HG02970 (cell line): ENCODE measurements around the gene ATP5PO.
"Not testable (repeated sequence)": the region's sequence is repeated elsewhere in the genome, so short reads cannot be mapped to it uniquely, and the experiment has no call there.

Experiments used
- ATAC-seq: cut with Tn5 transposase; IDR thresholded peaks from one replicate; pipeline ENCODE4 v1.9.1; 2021; ENCODE audit warnings: mild to moderate bottlenecking, moderate library complexity, moderate number of reproducible peaks; ENCODE audit not compliant: unreplicated experiment, low FRiP score

ATP5PO gene

DNA sequence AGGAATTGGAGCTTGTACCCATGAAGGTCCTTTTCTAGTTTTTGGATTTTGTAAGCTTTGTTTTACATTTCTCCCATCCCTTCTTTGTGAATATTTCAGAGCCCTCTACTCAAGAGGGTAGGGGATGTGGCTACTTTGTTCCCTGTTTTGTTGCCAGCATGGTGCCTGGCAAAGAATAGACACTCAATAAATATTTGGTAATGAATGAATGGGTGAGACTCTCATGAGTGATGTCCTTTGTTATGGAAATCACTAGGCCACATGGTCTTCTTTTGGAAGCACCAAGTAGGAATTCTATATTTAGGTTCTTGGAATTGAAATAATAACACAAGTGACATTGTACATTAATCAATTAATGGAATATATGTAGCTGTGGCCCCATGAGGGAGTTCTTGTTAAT, 26.8 kb upstream of the ATP5PO start:
- no peak for ATAC-seq

DNA sequence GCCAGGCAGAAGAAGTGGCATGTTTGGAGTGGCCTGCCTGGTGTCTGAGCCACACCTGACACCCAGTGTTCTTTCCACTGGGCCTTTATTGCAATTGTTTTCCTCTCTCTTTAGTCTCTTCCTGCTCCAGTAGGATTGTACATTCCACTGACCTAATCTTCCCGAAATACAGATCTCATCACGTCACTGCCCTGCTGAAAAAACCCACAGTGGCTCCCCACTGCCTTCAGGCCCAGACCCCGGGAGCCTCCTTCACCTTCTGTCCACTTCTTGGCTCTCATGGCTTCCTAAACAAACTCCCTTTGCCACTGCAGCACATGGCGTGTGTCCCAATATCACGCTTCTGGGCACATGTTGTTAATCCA, 25.3 kb upstream of the ATP5PO start:
- ATAC-seq, result no peak

DNA sequence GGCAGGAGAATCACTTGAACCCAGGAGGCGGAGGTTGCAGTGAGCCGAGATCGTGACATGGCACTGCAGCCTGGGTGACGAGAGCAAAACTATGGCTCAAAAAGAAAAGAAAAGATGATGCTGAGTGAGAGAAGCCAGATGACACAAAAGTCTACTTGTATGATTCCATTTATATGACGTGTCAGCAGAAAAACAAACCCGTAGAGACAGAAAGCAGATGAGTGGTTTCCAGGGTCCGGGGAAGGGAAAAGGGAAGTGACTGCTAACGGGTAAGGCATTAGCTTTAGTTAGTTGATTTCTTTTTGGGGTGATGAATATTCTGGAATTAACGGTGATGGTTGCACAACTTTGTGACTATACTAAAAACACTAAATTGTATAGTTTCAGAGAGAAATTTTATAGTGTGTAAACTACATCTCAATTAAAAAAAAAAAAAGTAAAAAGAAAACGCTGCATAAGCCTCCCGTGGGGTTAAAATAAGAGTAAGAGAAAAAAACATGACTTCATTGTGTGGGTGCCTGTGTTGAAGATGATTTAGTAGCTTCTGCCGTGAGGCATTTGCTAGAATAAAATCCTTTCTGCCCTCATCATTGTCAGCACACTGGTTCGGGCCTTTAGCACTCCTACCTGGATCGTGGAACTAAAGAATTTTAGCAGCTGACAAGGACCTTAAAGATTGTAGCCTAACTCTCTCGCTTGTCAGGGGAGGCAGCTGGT, 24.7 kb upstream of the ATP5PO start:
- no peak for ATAC-seq

DNA sequence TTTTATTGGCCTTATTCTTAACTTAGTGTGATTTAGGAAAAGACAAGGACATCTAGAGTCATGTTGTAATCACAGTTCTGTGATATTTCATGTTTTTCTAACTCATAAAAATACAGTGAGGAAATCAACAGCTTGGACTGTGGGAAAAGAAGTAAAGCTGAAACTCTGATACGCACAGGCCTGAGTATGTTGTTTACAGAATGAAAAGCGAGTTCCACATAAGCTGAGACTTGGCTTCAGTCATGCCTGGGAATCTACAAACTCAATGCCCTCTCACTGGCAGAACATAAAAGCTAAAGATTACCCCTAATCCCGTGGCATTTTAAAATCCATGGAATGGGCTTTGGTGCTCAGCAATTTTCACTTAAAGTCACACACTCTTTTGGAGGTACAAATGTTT, 23.6 kb upstream of the ATP5PO start:
- no peak for ATAC-seq

DNA sequence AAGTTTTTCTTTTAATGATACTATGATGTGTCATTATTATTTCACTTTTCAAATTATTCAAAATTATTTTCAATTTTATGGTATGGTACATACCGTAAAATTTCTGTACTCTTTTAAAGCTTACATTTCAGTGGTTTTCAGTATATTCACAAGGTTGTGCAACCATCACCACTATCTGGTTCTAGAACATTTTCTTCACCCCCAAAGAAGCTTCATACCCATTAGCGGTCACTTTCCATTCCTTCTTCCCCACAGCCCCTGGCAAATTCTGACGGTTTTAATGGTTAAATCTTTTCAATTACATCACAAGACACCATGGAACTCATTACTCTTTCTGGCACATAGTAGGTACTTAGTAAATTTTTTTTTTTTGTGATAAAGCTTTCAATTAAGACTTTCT, 22.8 kb upstream of the ATP5PO start:
- no peak for ATAC-seq

DNA sequence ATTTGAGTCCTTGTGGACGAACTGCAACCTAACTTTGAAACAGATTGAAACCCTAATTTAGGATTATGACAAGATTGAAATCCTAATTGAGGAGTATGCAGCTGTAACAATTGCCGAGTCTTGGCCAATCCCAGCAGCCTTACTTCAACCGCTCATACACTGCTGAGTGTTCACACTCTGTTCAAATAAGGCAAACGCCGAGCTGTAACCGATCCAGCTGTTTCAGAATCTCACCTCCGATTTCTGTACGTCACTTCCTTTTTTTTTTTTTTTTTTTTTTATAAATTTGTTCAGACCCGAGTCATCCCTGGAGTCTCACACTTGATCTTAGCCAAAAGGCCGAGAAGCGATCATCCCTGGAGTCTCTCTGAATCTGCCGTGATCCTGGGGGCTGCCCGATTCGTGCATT, 22.3 kb upstream of the ATP5PO start:
- no peak for ATAC-seq

DNA sequence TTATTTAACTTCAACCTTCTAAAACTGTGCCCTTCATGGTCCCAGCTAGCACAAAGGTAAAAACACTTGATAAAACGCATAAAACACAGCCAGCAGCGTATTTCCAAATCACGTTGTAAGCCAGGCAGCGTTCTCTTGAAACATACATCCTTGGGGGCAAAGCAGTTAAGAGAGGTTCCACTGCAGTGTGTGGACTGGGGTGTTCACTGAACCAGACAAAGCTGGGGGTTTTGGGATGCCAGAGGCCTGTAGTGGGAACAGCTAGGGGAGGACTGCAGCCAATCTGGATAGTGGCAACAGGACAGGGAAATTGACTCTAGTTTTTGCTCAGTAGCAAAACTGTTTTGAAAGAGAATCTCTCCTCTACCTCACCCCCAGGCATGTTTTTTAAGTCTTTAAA, 21.5 kb upstream of the ATP5PO start:
- ATAC-seq, result no peak

DNA sequence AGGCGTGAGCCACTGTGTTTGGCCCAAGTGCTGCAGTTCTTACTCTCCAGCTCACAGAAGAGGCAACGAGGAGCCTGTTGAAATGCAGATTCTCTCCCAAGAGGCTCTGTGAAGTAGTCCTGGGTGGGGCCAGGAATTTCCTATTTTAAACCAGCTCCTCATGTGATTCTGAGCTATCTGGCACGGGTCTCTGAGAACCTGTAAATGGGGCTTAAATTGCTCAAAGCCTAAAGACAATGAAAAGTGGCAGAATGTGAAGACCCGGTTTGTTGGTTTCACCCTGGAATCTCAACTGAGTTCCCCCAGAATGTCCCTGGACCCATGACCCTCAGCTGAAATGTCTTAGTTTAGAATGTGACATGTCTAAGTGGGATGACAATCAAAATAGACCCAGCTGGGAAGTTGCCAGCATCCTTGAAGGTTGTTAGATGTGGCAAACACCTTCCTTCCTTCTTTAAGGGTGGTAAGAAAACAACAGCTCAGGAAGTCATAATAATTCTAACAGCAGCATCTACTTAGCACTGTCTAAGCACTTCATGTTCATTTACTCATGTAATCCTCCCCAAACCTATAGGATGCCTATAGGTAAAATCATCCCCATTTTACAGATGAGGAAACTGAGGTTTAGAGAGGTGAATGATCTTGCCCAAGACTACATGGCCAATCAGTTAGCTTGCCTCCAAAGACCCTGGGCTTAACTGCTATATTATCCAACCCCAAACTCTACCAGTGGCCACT, 20.9 kb upstream of the ATP5PO start:
- ATAC-seq, result no peak

DNA sequence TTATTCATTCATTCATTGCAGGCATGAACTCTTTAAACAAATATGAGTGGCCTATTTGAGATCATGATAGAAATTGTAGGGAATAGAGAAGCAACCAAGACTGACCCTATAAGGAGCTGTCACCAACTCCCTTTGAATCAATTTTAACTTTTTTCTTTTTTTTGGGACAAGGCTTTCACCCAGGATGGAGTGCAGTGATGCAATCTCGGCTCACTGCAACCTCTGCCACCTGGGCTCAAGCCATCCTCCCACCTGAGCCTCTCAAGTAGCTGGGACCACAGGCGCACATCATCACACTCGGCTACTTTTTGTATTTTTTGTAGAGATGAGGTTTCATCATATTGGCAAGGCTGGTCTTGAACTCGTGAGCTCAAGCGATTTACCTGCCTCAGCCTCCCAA, 17.1 kb upstream of the ATP5PO start:
- ATAC-seq, result no peak

DNA sequence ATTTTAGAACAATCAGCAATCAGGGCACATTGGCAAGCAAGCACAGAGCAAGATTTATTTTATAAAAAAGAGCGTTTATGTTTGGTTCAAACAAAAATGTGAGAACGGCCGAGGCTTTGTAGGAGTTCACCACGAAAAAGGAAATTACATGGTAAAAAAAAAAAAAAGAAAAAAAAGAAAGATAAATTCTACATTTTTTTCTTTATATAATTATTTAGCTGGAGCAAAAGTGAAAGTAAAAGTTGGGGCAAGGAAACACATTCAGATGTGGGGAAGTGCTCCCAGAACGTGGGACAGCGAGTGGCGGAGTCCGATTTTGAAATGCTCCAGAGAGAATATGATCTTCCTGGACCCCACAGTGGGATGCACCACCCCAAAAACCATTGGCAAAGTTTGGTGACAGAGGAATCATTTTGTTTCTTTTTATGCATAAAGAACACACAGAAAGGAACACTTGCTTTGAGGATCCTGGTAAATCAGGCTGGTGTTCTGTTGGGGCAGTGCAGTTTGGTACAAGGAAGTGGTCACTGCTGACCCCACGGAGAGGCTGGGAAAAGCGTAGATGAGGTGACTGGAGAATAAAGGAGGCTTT, 16.3 kb upstream of the ATP5PO start:
- ATAC-seq, result no peak

DNA sequence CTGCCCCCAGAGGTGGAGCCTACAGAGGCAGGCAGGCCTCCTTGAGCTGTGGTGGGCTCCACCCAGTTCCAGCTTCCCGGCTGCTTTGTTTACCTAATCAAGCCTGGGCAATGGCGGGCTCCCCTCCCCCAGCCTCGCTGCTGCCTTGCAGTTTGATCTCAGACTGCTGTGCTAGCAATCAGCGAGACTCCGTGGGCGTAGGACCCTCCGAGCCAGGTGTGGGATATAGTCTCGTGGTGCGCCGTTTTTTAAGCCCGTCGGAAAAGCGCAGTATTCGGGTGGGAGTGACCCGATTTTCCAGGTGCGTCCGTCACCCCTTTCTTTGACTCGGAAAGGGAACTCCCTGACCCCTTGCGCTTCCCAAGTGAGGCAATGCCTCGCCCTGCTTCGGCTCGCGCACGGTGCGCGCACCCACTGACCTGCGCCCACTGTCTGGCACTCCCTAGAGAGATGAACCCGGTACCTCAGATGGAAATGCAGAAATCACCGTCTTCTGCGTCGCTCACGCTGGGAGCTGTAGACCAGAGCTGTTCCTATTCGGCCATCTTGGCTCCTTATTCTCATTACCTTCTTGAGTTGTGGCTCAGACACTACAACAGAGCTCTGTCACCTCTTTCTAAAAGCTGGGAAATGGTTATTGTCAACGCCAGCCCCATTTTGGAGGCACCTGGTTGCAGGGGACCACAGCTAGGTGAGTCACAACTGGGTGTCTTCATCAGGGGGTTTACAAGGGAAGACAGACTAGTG, 15.6 kb upstream of the ATP5PO start:
- ATAC-seq, result not testable (repeated sequence)

DNA sequence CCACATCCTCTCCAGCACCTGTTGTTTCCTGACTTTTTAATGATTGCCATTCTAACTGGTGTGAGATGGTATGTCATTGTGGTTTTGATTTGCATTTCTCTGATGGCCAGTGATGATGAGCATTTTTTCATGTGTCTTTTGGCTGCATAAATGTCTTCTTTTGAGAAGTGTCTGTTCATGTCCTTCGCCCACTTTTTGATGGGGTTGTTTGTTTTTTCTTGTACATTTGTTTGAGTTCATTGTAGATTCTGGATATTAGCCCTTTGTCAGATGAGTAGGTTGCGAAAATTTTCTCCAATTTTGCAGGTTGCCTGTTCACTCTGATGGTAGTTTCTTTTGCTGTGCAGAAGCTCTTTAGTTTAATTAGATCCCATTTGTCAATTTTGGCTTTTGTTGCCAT, 10.6 kb upstream of the ATP5PO start:
- ATAC-seq, result not testable (repeated sequence)

DNA sequence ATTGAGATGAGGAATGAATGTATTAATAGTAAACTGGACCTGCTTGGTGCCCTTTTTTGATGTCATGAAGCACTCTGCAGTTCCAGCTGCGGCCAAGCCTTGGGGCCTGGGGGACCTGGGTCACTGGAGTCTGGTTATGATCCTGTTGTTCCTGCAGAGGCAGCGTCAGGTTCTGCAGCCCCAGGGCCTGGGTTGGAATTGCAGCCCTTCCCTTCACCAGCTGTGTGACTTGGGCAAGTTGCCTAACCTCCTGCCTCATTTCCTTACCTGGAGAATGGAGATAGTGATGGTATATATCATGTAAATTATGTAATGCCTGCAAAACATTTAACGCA, 9.1 kb upstream of the ATP5PO start:
- ATAC-seq, result no peak

DNA sequence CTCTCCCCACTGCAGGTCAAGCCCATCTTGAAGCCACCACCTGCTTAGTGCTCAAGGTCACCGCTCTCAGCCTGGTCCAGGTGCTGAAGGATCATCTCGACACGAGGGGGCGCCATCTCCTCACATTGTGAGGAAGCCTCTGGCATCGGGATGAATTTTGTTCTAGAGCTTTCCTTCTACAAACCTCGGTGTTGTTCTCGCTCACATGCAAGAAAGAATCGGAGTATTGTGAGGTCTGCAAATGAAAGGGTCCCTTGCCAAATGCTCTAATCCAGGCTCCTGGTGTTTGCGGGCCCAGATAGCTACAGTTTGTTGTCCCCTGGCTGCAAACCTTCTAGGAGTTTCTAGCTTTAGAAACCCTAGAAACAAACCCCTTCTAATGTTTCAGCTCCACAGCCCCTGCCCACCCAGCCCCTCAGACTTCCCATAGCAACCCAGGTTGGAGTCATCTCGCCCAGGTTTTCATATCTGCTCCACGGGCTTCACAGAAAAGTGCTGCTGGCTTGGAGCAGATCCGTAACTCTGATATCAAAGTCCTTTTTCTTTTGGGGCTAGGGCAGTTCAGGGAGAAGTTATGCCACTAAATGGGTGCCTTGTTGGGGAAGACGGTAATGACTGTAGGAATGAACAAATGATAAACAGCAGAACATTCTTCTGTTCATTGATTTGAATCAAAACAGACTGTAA, 8.6 kb upstream of the ATP5PO start:
- ATAC-seq, result no peak

DNA sequence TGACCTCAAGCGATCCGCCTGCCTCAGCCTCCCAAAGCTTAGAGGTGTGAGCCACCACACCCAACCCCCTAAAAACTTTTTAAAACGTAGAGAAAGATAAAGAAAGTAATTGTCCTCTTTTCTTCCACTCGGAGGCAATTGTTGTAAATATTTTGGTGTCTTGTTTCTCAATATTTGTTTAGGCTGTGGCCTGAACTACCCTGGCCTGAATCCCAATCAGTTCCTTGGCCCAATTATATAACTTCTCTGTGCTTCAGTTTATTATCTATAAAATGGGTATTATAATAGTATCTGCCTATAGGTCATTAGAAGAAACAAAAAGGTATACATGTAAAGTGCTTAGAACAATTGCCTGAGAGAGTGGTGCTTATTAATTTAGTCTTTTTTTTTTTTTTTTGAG, 1.8 kb upstream of the ATP5PO start:
- ATAC-seq, result no peak

DNA sequence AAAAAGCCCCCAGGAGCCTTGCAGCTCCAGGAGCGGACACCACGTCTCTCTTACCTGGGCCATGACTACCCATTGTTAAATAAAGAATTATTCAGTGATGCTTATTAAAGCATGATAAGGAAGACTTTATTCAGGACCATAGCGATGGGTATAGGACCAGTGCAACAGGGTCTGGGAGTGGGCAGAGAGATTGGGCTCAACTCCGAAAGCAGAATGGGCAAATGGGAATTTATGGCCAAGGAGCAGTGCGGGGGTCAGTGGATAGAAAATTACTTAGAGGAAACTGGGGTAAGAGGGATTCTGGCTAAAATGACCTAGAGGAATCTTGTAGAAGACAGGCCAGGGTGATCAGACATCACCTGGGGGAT, 580 bp upstream of the ATP5PO start:
- peak; percentile 15 for ATAC-seq

DNA sequence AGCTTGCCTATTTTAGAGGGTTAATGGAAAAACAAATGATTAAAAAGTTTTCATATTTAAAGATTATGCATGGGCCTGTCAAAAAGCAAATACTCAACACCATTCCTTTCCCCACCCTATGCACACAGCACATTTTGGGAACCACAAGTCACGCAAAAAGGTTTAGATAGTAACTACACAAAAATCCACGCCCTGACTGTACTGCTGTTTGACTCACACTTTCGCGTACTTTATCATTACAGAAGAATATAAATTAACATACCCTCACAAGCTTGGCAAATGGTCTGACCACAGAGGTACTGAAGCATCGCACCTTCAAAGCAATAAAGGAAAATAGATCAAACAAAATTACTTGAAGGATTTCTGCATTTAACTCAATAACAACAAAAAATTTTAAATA, 1.4 kb downstream of the ATP5PO start:
- no peak for ATAC-seq

DNA sequence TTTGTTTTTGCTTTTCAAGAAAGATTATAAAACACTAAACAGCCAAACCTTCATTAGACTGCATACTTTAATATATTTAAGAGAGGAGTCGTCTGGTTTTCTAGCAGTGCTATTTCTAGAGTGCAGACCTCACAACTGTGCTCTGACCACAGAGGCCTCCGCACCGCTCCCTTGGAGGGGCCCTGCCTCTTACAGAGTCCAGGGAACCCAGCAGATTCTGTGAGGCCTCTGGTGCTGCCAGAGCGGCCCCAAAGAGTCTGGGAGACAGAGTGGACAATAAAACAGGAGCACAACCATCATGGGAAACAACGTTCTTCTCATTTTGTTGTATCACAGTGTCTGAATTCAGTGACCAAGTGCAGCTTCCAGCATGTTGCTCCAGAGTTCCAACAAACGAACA, 5.8 kb downstream of the ATP5PO start:
- ATAC-seq, result no peak

DNA sequence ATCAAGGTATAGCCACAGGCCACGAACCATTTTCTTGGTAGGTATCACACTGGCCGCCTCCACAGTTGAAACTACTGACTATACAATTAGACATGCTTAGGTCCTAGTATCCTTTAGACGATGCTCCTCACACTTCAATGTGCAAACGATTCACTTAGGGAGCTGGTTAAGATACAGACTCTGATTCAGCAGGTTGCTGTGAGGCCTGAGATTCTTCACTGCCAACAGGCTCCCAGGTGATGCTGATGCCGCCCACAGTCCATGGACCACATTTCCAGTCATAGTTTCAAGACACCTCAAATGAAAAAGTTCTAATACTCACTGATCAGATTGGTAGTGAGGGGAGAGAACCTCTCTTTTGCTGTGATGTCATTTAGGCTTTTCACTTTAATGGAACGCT, 6.8 kb downstream of the ATP5PO start:
- ATAC-seq, result no peak

DNA sequence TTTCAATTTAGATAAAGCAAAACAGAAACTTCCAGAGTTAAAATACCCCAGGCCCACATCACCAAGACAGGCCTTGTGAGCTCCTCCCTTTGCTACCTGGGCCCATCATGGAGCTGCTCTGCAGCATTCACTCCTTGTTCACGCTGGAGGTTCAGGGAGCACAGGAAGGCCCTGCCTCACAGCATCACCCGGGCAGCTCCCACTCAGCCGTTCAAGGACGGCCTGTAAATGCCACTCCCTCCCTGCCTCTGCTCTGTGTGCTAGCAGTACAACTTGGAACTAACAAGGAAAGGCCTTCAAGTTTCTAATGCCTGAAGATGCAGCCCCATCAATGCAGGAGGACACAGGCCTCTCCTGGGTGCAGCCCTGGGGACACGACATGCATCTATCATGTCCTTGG, 11.6 kb downstream of the ATP5PO start:
- ATAC-seq, result no peak

DNA sequence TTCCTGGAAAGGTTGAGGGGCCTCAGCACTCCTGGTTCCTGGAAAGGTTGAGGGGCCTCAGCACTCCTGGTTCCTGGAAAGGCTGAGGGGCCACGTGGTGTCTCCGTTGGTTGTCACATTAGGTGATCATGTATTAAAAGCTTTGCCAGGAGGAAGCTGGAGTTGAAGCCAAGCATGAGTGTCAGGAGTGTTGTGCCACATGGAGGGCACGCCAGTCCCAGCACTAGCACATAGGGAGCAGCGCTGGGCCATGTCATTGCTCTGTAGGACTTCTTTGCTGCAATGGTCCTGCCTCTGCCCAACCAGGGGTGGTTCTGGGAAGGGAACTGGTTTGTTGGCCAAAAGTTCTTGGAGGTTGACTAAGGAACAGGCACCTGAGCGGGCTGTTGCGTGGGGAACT, 13.3 kb downstream of the ATP5PO start:
- ATAC-seq, result no peak
